Esophagus muscularis mucosa (tissue), 4 donors: ENCODE results near the gene ADAMTSL5.

ENCODE experiments used
- EP300 ChIP-seq: sonication (generic); formaldehyde crosslinking; IDR thresholded peaks from one replicate; pipeline ENCODE4 v1.6.1; 2017; ENCODE audit warnings: antibody characterized with exemption
- POLR2AphosphoS5 ChIP-seq, 2 donors: sonication (generic); formaldehyde crosslinking; IDR thresholded peaks; one replicate each; pipeline ENCODE4 v1.6.1; 2017; ENCODE audit warnings: antibody characterized with exemption in 2 of 2
- TF ChIP-seq, protein P1 (sequence below), 3 experiments: fragments of 200-600 bp in 2 of 3; fragments of 450-650 bp in 1 of 3; sonication (generic) in 2 of 3; IDR thresholded peaks; one replicate each; pipeline ENCODE4 v1.5.1; 2017 to 2019; ENCODE audit warnings: antibody characterized with exemption in 3 of 3, mild to moderate bottlenecking in 2 of 3, moderate library complexity in 1 of 3

DNA sequence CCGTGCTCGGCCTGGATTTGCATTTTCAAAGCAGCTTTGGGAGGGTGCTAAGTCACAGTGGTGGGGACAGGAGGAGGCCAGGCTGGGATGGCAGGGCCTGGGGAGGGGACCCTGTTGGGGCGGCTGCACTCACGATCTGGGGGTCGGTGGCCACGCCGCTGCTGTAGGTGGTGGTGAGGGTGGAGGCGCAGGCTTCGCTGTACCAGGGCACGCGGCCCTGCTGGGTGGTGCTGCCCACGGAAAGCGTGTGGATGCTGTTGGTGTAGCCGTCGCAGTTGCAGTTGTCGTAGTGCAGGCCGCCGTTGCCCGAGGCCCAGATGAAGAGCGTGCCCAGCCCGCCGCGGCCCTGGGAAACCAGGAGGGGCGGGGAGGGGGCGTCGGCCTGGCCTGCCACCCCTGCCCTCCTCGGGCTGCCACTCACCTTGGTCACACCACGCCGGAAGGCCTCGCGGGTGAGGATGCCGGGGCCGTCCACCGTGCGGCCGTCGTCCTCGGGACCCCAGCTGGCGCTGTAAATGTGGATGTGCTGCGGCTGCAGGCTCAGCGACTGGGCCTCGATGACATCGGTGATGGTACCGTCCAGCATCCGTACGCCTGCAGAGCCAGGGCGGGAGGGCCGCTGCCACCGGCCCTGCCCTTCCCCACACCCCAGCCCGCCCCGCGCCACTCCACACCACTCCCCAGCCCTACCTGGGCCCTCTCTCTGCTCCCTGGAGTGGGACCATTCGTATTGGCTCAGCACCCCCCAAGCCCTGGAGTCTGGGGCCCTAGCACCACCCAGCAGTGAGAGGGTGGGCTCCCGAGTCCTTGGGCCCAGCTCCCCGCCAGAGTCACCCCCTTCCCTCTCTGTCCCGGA, 25.9 kb downstream of the ADAMTSL5 start:
- TF ChIP-seq, protein P1, sequence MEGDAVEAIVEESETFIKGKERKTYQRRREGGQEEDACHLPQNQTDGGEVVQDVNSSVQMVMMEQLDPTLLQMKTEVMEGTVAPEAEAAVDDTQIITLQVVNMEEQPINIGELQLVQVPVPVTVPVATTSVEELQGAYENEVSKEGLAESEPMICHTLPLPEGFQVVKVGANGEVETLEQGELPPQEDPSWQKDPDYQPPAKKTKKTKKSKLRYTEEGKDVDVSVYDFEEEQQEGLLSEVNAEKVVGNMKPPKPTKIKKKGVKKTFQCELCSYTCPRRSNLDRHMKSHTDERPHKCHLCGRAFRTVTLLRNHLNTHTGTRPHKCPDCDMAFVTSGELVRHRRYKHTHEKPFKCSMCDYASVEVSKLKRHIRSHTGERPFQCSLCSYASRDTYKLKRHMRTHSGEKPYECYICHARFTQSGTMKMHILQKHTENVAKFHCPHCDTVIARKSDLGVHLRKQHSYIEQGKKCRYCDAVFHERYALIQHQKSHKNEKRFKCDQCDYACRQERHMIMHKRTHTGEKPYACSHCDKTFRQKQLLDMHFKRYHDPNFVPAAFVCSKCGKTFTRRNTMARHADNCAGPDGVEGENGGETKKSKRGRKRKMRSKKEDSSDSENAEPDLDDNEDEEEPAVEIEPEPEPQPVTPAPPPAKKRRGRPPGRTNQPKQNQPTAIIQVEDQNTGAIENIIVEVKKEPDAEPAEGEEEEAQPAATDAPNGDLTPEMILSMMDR (IDR thresholded peaks at IDR 0.05), result no peak
- TF ChIP-seq POLR2AphosphoS5 (IDR thresholded peaks at IDR 0.05) (no peak), EP300 (no peak)
